ENCODE results near the gene MTERF2.

- TF ChIP-seq CTCF (conservative IDR thresholded peaks at IDR 0.05; ENCODE audit: low read depth, low read length): no peak
- TF ChIP-seq EZH2phosphoT487 (IDR thresholded peaks at IDR 0.05; ENCODE audit: borderline replicate concordance, low read length): no peak
- no peak for TF ChIP-seq EZH2 (IDR thresholded peaks at IDR 0.05; ENCODE audit: low read length, unreplicated experiment)
Measured at GRCh38 chr12:107026806-107027635, 40.1 kb upstream of the MTERF2 start.
